SK-N-MC (cell line): ENCODE results near the gene CNST.

Experiments used
- EZH2 ChIP-seq: fragments of 200-600 bp; sonication (generic); IDR thresholded peaks from one replicate; pipeline ENCODE4 v1.6.1; 2017; ENCODE audit warnings: antibody characterized with exemption
- POLR2AphosphoS5 ChIP-seq: IDR thresholded peaks from 2 replicates; pipeline ENCODE4 v1.6.1; 2012; ENCODE audit warnings: mild to moderate bottlenecking, low read depth, low read length, borderline replicate concordance

GRCh38 chr1:246698466-246699094 lies 132.3 kb downstream of the CNST start:
- TF ChIP-seq EZH2 (no peak), POLR2AphosphoS5 (no peak)
